Thoracic aorta (tissue), 2 donors: ENCODE data around the gene COL15A1. TPM values are rescaled to one million over a fixed set of nuclear protein-coding genes. Genes with fewer than 3 reads are reported as not detected.
A peak's percentile ranks its signal among the peaks of the same experiment; 100 is the strongest.

Experiments used
- ATAC-seq: fragments of 150-250 bp; one replicate; pipeline ENCODE4 v1.8.0; 2017; ENCODE audit warnings: low read depth; ENCODE audit not compliant: insufficient number of reproducible peaks, low FRiP score
- DNase-seq: peaks from one replicate; pipeline ENCODE4 v3.0.0-alpha.2; 2020; ENCODE audit warnings: low spot score
- H3K27ac ChIP-seq, 2 donors: fragments of 200-600 bp; sonication (generic); 1 replicate in 1 of 2; 2 replicates in 1 of 2; pipeline ENCODE4 v1.5.1; 2016; ENCODE audit warnings: mild to moderate bottlenecking in 2 of 2, moderate library complexity in 2 of 2
- H3K27me3 ChIP-seq: fragments of 200-600 bp; sonication (generic); replicated peaks from 2 replicates; pipeline ENCODE4 v1.6.0; 2016; ENCODE audit warnings: mild to moderate bottlenecking; ENCODE audit not compliant: insufficient read depth
- H3K36me3 ChIP-seq: fragments of 200-600 bp; sonication (generic); one replicate; pipeline ENCODE4 v1.5.1; 2016
- H3K4me1 ChIP-seq, 2 donors: fragments of 200-600 bp; sonication (generic); 1 replicate in 1 of 2; 2 replicates in 1 of 2; pipeline versions ENCODE4 v1.5.1 to v1.6.0; 2016; ENCODE audit warnings: low read depth in 2 of 2, mild to moderate bottlenecking in 1 of 2; ENCODE audit not compliant: control insufficient read depth in 1 of 2
- H3K4me3 ChIP-seq: fragments of 200-600 bp; sonication (generic); 2 replicates; pipeline ENCODE4 v1.5.1; 2016; ENCODE audit warnings: mild to moderate bottlenecking
- H3K9me3 ChIP-seq: fragments of 200-600 bp; sonication (generic); 2 replicates; pipeline ENCODE4 v1.5.1; 2016
- CTCF ChIP-seq: fragments of 200-600 bp; sonication (generic); IDR thresholded peaks from one replicate; pipeline ENCODE4 v1.5.1; 2019; ENCODE audit warnings: antibody characterized with exemption
- total RNA-seq, 2 donors: library from RNA; depleted of rRNA; stranded (reverse); fragments of >200 nt; gene quantifications; one replicate each; pipeline versions ENCODE4 v1.1.0 to v1.2.3, GENCODE V29; 2016

Gene COL15A1
- total RNA-seq, 2 donors from 2014 or later: 23.3 to 70.4 TPM

GRCh38 chr9:98903961-98904411 lies 39.7 kb upstream of the COL15A1 start:
- Histone ChIP-seq H3K9me3 (no peaks in the 10 kb centered on the region), H3K4me1 (peaks cover 0 to 6% of the 10 kb centered on the region in 2 donors), H3K36me3 (no peaks in the 10 kb centered on the region), H3K4me3 (no peak overlapping the region), H3K27me3 (no peaks in the 10 kb centered on the region), H3K27ac (no peak overlapping the region)
- no peak for ATAC-seq
- no peak for DNase-seq
- TF ChIP-seq CTCF: no peak

- ATAC-seq: no peak
- no peak for TF ChIP-seq CTCF
- no peaks in the 10 kb centered on the region for H3K9me3 ChIP-seq
- no peaks in the 10 kb centered on the region for H3K36me3 ChIP-seq
- H3K27ac ChIP-seq: no peak overlapping the region
- peaks cover 0 to 6% of the 10 kb centered on the region in 2 donors for H3K4me1 ChIP-seq
- no peak for DNase-seq
- H3K27me3 ChIP-seq: no peaks in the 10 kb centered on the region
- H3K4me3 ChIP-seq: no peak overlapping the region
These were observed 38.7 kb upstream of the COL15A1 start for GRCh38 chr9:98905015-98905414.

GRCh38 chr9:98906273-98907040 lies 37.2 kb upstream of the COL15A1 start:
- no peak for TF ChIP-seq CTCF
- no peak for ATAC-seq
- Histone ChIP-seq H3K9me3 (no peaks in the 10 kb centered on the region), H3K36me3 (no peaks in the 10 kb centered on the region), H3K27ac (no peak overlapping the region), H3K27me3 (no peaks in the 10 kb centered on the region), H3K4me3 (no peak overlapping the region), H3K4me1 (peaks cover 0 to 6% of the 10 kb centered on the region in 2 donors)
- no peak for DNase-seq

- TF ChIP-seq CTCF: no peak
- ATAC-seq (no peak), DNase-seq (no peak)
- no peak overlapping the region for H3K27ac ChIP-seq
- H3K9me3 ChIP-seq: no peaks in the 10 kb centered on the region
- peaks cover 0 to 6% of the 10 kb centered on the region in 2 donors for H3K4me1 ChIP-seq
- no peak overlapping the region for H3K4me3 ChIP-seq
- H3K27me3 ChIP-seq: no peaks in the 10 kb centered on the region
- H3K36me3 ChIP-seq: no peaks in the 10 kb centered on the region
These were observed 36.7 kb upstream of the COL15A1 start for GRCh38 chr9:98907055-98907454.

- Histone ChIP-seq H3K4me3 (no peak overlapping the region), H3K27ac (peak overlapping the region in 1 of 2 donors; percentile 46), H3K9me3 (no peaks in the 10 kb centered on the region), H3K27me3 (no peaks in the 10 kb centered on the region), H3K4me1 (peaks cover 0 to 6% of the 10 kb centered on the region in 2 donors), H3K36me3 (no peaks in the 10 kb centered on the region)
- ATAC-seq (no peak), DNase-seq (no peak)
- TF ChIP-seq CTCF: no peak
These were observed 34.6 kb upstream of the COL15A1 start for GRCh38 chr9:98908897-98909634.
